Stimulated activated CD4-positive, alpha-beta T cell treated with anti-CD3 and anti-CD28 coated beads, TNF-alpha, amount 100 ng/mL, for 4 hours (primary cell): ENCODE results near the gene H2BK1.

Experiments used
- DNase-seq, 3 experiments: peaks; one replicate each; pipeline ENCODE4 v3.0.0-alpha.2; 2020; ENCODE audit warnings: low read depth in 3 of 3

The H2BK1 gene

DNA sequence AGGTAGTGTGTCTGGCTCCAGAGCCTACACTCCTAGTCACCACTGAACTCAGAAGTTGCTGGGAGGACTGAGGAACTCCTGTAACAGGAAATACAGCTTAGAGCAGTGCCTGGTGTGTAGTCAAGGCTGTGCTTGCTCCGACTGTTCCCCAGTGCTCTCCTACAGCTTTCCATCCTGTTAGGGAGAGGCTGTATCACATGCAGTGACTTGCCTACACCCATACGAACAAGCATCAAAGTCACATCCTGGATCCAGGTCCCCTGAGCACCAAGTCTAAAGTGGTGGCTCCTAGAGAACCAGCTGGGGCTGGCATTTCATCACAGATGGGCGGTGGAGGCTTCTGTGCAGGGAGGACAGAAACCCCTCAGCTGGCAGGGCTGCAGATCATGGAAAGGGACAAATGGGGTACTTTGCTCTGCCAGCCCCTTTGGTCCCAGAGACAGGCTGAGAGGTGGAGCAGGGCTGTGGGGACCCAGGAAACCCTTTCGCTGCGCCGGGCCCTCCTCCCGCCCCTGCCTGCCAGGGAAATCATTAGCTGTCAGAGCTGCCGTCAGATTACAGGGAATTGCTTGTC lies 30.9 kb downstream of the H2BK1 start:
- DNase-seq, result no peak

DNA sequence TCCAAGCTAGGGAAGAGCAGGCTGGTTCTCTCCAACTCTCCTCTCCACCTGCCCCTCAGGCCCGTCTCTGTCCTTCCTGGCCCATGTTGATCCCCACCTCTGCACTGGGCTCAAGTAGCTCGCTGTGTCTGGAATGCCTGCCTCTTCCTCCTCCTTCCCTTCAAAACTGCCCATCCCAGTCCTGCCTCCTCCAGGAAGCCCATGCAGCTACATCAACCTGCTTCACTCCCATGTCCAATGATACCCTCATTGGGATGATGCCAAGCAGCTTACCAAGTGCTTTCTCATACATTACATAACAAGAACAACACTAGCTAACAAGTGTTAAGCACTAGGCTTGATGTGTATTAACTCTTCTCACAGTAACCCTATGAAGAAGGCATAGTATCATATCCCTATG lies 31.5 kb downstream of the H2BK1 start:
- DNase-seq, result no peak

- DNase-seq, result no peak
Observed at GRCh38 chr7:151178236-151178635, 32.1 kb downstream of the H2BK1 start.

GRCh38 chr7:151177310-151177709 lies 33.0 kb downstream of the H2BK1 start:
- no peak for DNase-seq

DNA sequence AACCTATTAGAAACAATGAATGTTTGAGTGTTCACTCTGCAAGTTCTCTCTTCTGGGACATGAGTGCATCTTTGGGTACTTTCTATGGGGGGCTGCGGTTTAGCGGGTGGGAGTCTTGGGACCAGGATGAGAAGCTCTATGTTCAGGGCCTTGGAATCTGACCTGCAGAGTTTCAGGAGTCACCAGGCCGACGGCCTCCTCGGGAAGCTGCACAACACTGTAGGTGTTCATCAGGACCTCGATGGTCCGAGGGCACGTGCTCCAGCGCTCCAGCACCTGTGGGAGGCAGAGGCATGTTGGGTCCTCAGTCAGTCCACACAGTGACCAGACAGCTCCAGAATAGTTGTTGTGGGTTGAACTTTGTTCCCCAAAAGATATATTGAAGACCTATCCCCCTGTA lies 33.9 kb downstream of the H2BK1 start:
- no peak for DNase-seq

DNA sequence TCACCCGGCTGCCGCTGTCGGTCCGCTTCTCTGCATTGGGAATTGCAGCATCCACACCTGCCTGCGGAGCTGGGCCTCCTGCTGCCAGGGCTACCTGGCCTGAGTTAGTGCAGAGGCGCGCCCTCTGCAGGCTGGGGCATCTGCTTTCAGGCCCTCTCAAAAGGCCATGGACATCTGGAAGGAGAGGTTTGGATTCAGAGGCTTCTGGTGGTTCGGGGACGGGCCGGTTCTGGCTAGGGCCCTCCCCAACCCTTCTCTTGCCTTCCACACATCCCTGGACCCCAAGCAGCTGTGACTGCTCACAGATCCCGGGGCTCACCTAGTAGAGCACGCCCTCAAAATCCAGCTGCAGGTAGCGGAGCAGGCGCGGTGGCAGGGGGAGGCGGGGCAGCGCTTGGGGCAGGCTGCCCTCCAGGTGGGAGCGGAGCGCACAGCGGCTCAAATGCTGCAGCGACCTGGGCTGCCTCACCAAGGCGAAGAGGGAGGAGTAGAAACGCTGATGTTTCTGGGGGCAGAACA lies 34.4 kb downstream of the H2BK1 start:
- no peak for DNase-seq

DNA sequence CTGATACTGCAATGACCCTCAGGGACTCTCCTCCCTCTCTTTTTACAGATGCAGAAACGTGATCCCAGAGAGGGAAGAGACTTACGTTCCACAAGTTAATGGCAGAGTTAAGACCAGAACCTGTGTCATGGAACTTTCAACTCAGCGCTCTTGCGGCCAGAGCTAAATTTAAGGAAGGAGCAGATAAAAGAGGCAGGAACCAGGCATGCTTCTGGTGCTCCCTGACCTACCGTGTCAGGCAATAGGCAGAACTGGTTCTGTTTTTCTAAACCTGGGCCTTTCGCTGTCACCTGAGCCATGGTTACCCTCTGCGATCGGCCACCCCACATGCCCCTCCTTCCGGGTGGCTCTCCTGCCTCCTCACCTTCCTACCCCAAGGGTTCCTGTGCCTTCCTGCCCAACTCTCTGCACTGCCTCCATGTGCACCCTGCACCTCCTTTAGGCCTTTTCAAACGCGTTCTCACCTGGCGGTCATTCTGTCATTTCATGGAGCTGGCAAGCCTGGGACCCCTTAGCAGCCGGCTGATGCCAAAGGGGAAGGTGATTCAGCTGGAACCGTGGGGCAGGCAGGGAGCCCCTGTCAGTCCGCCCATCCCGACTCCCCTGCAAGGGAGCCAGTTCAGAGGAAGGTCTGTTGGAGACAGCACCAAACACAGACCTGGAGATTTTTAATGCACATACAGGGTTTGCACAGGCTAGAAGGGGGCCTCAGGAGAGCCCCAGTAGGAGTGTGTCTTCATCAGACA lies 35.1 kb downstream of the H2BK1 start:
- no peak for DNase-seq

GRCh38 chr7:151174246-151175046 lies 35.8 kb downstream of the H2BK1 start:
- DNase-seq, result no peak

GRCh38 chr7:151173386-151174245 lies 36.7 kb downstream of the H2BK1 start:
- no peak for DNase-seq

- DNase-seq, result peak; percentile 56 to 67 (median 66)
Observed at GRCh38 chr7:151172273-151173141, 37.8 kb downstream of the H2BK1 start.

- DNase-seq, result no peak
Observed at GRCh38 chr7:151168787-151169162, 41.5 kb downstream of the H2BK1 start.

GRCh38 chr7:151168003-151168786 lies 42.1 kb downstream of the H2BK1 start:
- peak; percentile 17 to 45 (median 20) for DNase-seq

GRCh38 chr7:151167197-151167961 lies 42.9 kb downstream of the H2BK1 start, which contains the start of gene GBX1:
Gene GBX1, minus strand, starts transcription at chr7:151167694. Its CDS starts 146 bp downstream, at chr7:151167548.
- no peak for DNase-seq

DNA sequence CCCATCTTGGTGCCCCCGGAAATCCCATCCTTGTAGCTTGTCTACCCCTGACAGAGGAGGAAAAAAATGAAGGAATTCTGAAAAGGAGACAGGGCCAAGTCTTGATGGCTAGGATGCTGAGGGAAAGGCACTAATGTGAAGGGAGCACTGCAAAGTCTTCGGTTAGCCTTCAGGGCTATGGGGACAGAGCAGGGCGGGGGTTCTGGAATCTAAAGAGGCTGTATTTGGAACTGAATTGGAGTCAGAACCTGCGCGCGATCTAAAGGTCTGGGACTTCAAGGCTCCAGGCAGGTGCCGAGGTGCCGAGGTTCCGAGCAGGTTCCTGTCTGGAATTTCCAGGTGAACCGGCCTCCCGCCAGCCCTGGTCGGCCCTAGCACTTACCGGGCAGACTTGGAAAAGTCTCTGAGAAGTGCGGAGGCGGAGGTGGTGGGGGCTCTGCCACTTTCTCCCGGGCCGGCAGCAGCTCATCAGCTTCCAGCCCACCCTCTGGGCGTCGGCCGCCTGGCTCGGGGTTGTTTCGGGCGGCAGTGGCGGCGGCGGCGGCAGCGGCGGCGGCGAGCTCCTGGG lies 43.6 kb downstream of the H2BK1 start:
- no peak for DNase-seq

GRCh38 chr7:151161757-151162156 lies 48.5 kb downstream of the H2BK1 start:
- no peak for DNase-seq
